ENCODE data around the gene RUNX1.

GRCh38 chr21:34984356-34985058 is 64.6 kb downstream of the RUNX1 start:
- TF ChIP-seq CTCF (IDR thresholded peaks at IDR 0.05) (no peak), EZH2 (IDR thresholded peaks at IDR 0.05; ENCODE audit: borderline replicate concordance, insufficient read depth, low read depth, low read length, poor library complexity, severe bottlenecking) (no peak)

Data from B cell (primary cell).